H1 (cell line): ENCODE data around the gene SNX20. TPM values are rescaled to one million over a fixed set of nuclear protein-coding genes. Genes with fewer than 3 reads are reported as not detected.

Source experiments
- CTCF ChIA-PET: fragments of 300-600 bp; sonication (Branson Sonifier 250); formaldehyde crosslinking; loops from one replicate; lab custom pipeline; 2021; ENCODE audit not compliant: partially characterized antibody; lab: Charles Lee
- POLR2A ChIA-PET: fragments of 300-600 bp; sonication (Branson Sonifier 250); formaldehyde crosslinking; loops from one replicate; lab custom pipeline; 2021; ENCODE audit warnings: inconsistent platforms; ENCODE audit not compliant: partially characterized antibody; lab: Charles Lee
- DNase-seq, 2 experiments: peaks; one replicate each; pipeline versions ENCODE4 v3.0.0 to v3.0.0-alpha.2; 2010 to 2022; ENCODE audit warnings: low spot score in 2 of 2, low read depth in 1 of 2, mixed read lengths in 1 of 2
- FAIRE-seq: peaks from 2 replicates; lab custom pipeline; 2011; peaks lifted over from hg19 to GRCh38; lab: Jason Lieb, UNC
- H2AFZ ChIP-seq: 2 replicates; pipeline ENCODE4 v1.8.1; 2012; ENCODE audit warnings: low read length, inconsistent platforms
- H2AK5ac ChIP-seq: 2 replicates; pipeline ENCODE4 v1.6.1; 2013; ENCODE audit warnings: low read depth, low read length
- H2BK120ac ChIP-seq: replicated peaks from 2 replicates; pipeline ENCODE3; 2013; ENCODE audit warnings: low read depth, low read length, inconsistent platforms
- H2BK12ac ChIP-seq: 2 replicates; pipeline ENCODE4 v1.6.1; 2013; ENCODE audit warnings: low read depth, low read length
- H2BK15ac ChIP-seq: 2 replicates; pipeline ENCODE4 v1.6.1; 2013; ENCODE audit warnings: low read length
- H2BK20ac ChIP-seq: 2 replicates; pipeline ENCODE4 v1.6.1; 2013; ENCODE audit warnings: low read length
- H2BK5ac ChIP-seq: 2 replicates; pipeline ENCODE4 v1.6.1; 2013; ENCODE audit warnings: low read depth, low read length
- H3K14ac ChIP-seq: 2 replicates; pipeline ENCODE4 v1.6.1; 2013; ENCODE audit warnings: inconsistent platforms; ENCODE audit not compliant: insufficient read length
- H3K18ac ChIP-seq: 2 replicates; pipeline ENCODE4 v1.6.1; 2013; ENCODE audit warnings: low read length; ENCODE audit errors: extremely low read depth
- H3K23ac ChIP-seq: 2 replicates; pipeline ENCODE4 v1.6.1; 2013; ENCODE audit warnings: inconsistent platforms; ENCODE audit not compliant: insufficient read length
- H3K23me2 ChIP-seq: 2 replicates; pipeline ENCODE4 v1.6.1; 2013; ENCODE audit warnings: low read depth, low read length
- H3K27ac ChIP-seq: 2 replicates; pipeline ENCODE4 v1.6.1; 2011; ENCODE audit warnings: low read depth, low read length, inconsistent platforms
- H3K27me3 ChIP-seq, 4 experiments: replicated peaks in 1 of 4; 1 replicate in 1 of 4; 2 replicates in 3 of 4; pipeline versions ENCODE4 v1.6.1 to v1.8.1; 2011 to 2013; ENCODE audit warnings: low read length in 3 of 4, mild to moderate bottlenecking in 3 of 4, inconsistent platforms in 2 of 4, mixed read lengths in 2 of 4, moderate library complexity in 1 of 4; ENCODE audit not compliant: control insufficient read depth in 3 of 4, insufficient read depth in 3 of 4; ENCODE audit errors: extremely low read depth in 1 of 4
- H3K36me3 ChIP-seq, 4 experiments: 2 replicates each; pipeline versions ENCODE4 v1.6.1 to v1.8.1; 2011 to 2013; ENCODE audit warnings: mild to moderate bottlenecking in 4 of 4, low read length in 3 of 4, moderate library complexity in 2 of 4, control low read depth in 1 of 4, inconsistent platforms in 1 of 4; ENCODE audit not compliant: insufficient read depth in 4 of 4, control insufficient read depth in 2 of 4
- H3K4ac ChIP-seq: replicated peaks from 2 replicates; pipeline ENCODE3; 2013; ENCODE audit warnings: low read length, low read depth, mixed read lengths, inconsistent platforms; ENCODE audit not compliant: insufficient read length
- H3K4me1 ChIP-seq, 4 experiments: replicated peaks in 1 of 4; 1 replicate in 1 of 4; 2 replicates in 3 of 4; pipeline versions ENCODE4 v1.6.1 to v1.8.1; 2011 to 2013; ENCODE audit warnings: low read length in 3 of 4, inconsistent platforms in 2 of 4, mixed read lengths in 1 of 4; ENCODE audit not compliant: insufficient read depth in 4 of 4, control insufficient read depth in 3 of 4
- H3K4me2 ChIP-seq, 2 experiments: 2 replicates each; pipeline versions ENCODE4 v1.6.1 to v1.8.1; 2011 to 2013; ENCODE audit warnings: low read depth in 2 of 2, low read length in 2 of 2, control low read depth in 1 of 2, inconsistent platforms in 1 of 2, mild to moderate bottlenecking in 1 of 2; ENCODE audit not compliant: insufficient read depth in 1 of 2
- H3K4me3 ChIP-seq, 4 experiments: fragments of 200-600, 300-600 bp in 1 of 4; sonication (generic), shearing (Covaris generic), sonication (Bioruptor Twin) in 1 of 4; 2 replicates each; pipeline versions ENCODE4 v1.5.1 to v1.8.1; 2011 to 2016; ENCODE audit warnings: low read length in 4 of 4, low read depth in 3 of 4, control low read depth in 2 of 4, inconsistent platforms in 2 of 4, mild to moderate bottlenecking in 2 of 4, mixed read lengths in 1 of 4, moderate library complexity in 1 of 4; ENCODE audit not compliant: insufficient read depth in 2 of 4; ENCODE audit errors: extremely low read depth in 1 of 4
- H3K56ac ChIP-seq: replicated peaks from 2 replicates; pipeline ENCODE3; 2013; ENCODE audit warnings: low read depth, mild to moderate bottlenecking, mixed read lengths, low read length, inconsistent platforms; ENCODE audit not compliant: insufficient read length
- H3K79me1 ChIP-seq: 2 replicates; pipeline ENCODE4 v1.6.1; 2013; ENCODE audit warnings: low read depth, low read length, control low read depth
- H3K79me2 ChIP-seq, 2 experiments: 2 replicates each; pipeline versions ENCODE4 v1.6.1 to v1.8.1; 2012 to 2013; ENCODE audit warnings: low read length in 2 of 2, mild to moderate bottlenecking in 2 of 2, inconsistent platforms in 1 of 2; ENCODE audit not compliant: insufficient read depth in 2 of 2, control insufficient read depth in 1 of 2
- H3K9ac ChIP-seq, 4 experiments: replicated peaks in 1 of 4; 1 replicate in 1 of 4; 2 replicates in 3 of 4; pipeline versions ENCODE4 v1.6.1 to v1.8.1; 2011 to 2013; ENCODE audit warnings: low read depth in 3 of 4, low read length in 3 of 4, control low read depth in 2 of 4, mild to moderate bottlenecking in 2 of 4, moderate library complexity in 2 of 4, inconsistent platforms in 1 of 4; ENCODE audit errors: extremely low read depth in 1 of 4
- H3K9me3 ChIP-seq, 2 experiments: 2 replicates each; pipeline versions ENCODE4 v1.6.1 to v1.8.1; 2012 to 2013; ENCODE audit warnings: mild to moderate bottlenecking in 2 of 2, moderate library complexity in 2 of 2, control low read depth in 1 of 2, inconsistent platforms in 1 of 2, low read depth in 1 of 2, low read length in 1 of 2, mixed read lengths in 1 of 2; ENCODE audit not compliant: insufficient read depth in 2 of 2
- H4K20me1 ChIP-seq, 2 experiments: replicated peaks in 1 of 2; 2 replicates each; pipeline versions ENCODE3 to v1.8.1; 2011 to 2013; ENCODE audit warnings: inconsistent platforms in 2 of 2, low read length in 2 of 2, mild to moderate bottlenecking in 1 of 2; ENCODE audit not compliant: insufficient read depth in 2 of 2, control insufficient read depth in 1 of 2
- H4K5ac ChIP-seq: 2 replicates; pipeline ENCODE4 v1.6.1; 2013; ENCODE audit warnings: low read length, low read depth, mixed read lengths, inconsistent platforms; ENCODE audit not compliant: insufficient read length
- H4K8ac ChIP-seq: 2 replicates; pipeline ENCODE4 v1.8.0; 2013; ENCODE audit warnings: mild to moderate bottlenecking, moderate library complexity, low read length, inconsistent platforms; ENCODE audit not compliant: insufficient read depth; ENCODE audit errors: extremely low read depth
- H4K91ac ChIP-seq: replicated peaks from 2 replicates; pipeline ENCODE3; 2013; ENCODE audit warnings: low read length, mixed read lengths, inconsistent platforms; ENCODE audit not compliant: insufficient read length
- EP300 ChIP-seq, 2 experiments: IDR thresholded peaks; 1 replicate in 1 of 2; 2 replicates in 1 of 2; pipeline ENCODE4 v1.6.1; 2011 to 2012; ENCODE audit warnings: low read depth in 2 of 2, low read length in 2 of 2, mild to moderate bottlenecking in 2 of 2, borderline replicate concordance in 1 of 2, inconsistent platforms in 1 of 2, moderate library complexity in 1 of 2
- WGBS, 2 experiments: shearing (Covaris generic) in 1 of 2; methylation state at CpG; one replicate each; pipeline versions ENCODE4 v1.1.6 to v1.1.7; 2013 to 2015; ENCODE audit warnings: low lambda C conversion rate in 2 of 2, mixed read lengths in 2 of 2, inconsistent platforms in 1 of 2, low coverage in 1 of 2, missing lambda C conversion rate in 1 of 2; ENCODE audit not compliant: insufficient replicate concordance in 2 of 2, insufficient coverage in 1 of 2, insufficient read length in 1 of 2; ENCODE audit errors: extremely low coverage in 1 of 2, missing lambda C conversion rate in 1 of 2; 5-methylcytosine and 5-hydroxymethylcytosine counted together
- polyA plus RNA-seq, 7 experiments: library from polyadenylated mRNA; depleted of rRNA in 3 of 7; stranded (reverse) in 5 of 7; unstranded in 2 of 7; fragments of >200 nt in 5 of 7; fragments of 200-250 nt in 2 of 7; gene quantifications; 1 replicate in 5 of 7; 2 replicates in 1 of 7; 4 replicates in 1 of 7; pipeline versions ENCODE4 v1.2.1 to v1.2.3, GENCODE V29; 2011 to 2013; ENCODE audit warnings: missing spikeins in 2 of 7, mixed read lengths in 2 of 7
- total RNA-seq: library from RNA; stranded (reverse); fragmentation: NEBNext Ultra II Directional; extraction: Animal tissue kit (Norgen Biotek cat#: 25700); gene quantifications from 2 replicates; pipeline ENCODE4 v1.2.1, GENCODE V29; 2021
- TF ChIP-seq, protein P1 (sequence below): IDR thresholded peaks from 2 replicates; pipeline ENCODE4 v1.6.1; 2011; ENCODE audit warnings: low read length, improper control_type of control experiment

SNX20 gene
- total and polyA plus RNA-seq, 2 of the 8 experiments (the other 6 are each of a cell fraction or from before 2014, with no cell fraction given): not detected

DNA sequence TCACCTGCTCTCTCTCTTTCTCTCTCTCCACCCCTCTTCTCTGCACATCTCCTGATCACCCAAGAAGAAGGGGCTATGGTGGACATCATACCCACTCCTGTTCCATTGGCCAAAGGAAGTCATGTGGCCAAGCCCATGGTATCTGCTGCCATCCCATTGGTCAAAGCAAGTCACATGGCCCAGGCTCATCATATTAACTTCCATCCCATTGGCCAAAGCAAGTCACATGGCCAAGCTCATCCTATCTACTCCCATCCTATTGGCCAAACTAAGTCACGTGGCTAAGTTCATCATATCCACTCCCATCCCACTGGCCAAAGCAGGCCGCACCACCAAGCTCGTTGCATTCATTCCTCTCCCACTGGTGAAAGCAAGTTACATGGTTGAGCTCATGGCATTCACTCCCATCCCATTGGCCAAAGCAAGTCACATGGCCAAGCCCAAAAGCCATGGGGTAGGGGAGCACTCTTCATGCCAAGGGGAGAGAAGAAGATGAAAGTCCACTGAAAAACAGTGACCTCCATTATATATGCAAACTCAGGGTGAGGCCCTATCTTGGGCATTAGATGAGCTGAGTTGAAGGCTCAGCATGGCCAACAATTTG lies 29.2 kb downstream of the SNX20 start:
- Histone ChIP-seq H3K27me3 (no peaks in the 10 kb centered on the region), H2BK12ac (no peak overlapping the region), H4K91ac (no peak overlapping the region), H2AK5ac (no peak overlapping the region), H4K20me1 (no peaks in the 10 kb centered on the region), H3K4me2 (no peak overlapping the region), H2BK15ac (no peak overlapping the region; the same call in 1 of the 2 replicates), H3K27ac (no peak overlapping the region), H2BK120ac (no peak overlapping the region), H3K23me2 (no peaks in the 10 kb centered on the region), H2BK20ac (no peak overlapping the region), H4K5ac (no peak overlapping the region), H3K18ac (no peak overlapping the region), H2AFZ (no peak overlapping the region), H4K8ac (no peak overlapping the region), H3K14ac (no peak overlapping the region), H3K79me2 (no peaks in the 10 kb centered on the region), H3K56ac (no peak overlapping the region), H3K4me3 (no peak overlapping the region), H3K4me1 (no peaks in the 10 kb centered on the region), H3K79me1 (no peaks in the 10 kb centered on the region), H2BK5ac (no peak overlapping the region), H3K9me3 (no peaks in the 10 kb centered on the region), H3K36me3 (no peaks in the 10 kb centered on the region), H3K23ac (no peak overlapping the region), H3K4ac (no peak overlapping the region), H3K9ac (no peak overlapping the region)
- DNase-seq (no peak), FAIRE-seq (no peak)
- CTCF ChIA-PET: interaction anchor here (1.1 to 6.5 kb wide), 5 partner anchors 14 to 292 kb away, joined by 4 to 55 read pairs (median 8); no protein-coding TSS in a partner anchor
- WGBS, 2 experiments: 92% methylated on average over 3 of the region's 3 CpGs; no CpG with 5 or more reads in 1 of the 2 experiments
- POLR2A ChIA-PET: no interaction called here
- no peak for TF ChIP-seq EP300 (IDR thresholded peaks at IDR 0.05; ENCODE audit: borderline replicate concordance in 1 of 2, low read depth in 2 of 2, low read length in 2 of 2)
- TF ChIP-seq, protein P1, sequence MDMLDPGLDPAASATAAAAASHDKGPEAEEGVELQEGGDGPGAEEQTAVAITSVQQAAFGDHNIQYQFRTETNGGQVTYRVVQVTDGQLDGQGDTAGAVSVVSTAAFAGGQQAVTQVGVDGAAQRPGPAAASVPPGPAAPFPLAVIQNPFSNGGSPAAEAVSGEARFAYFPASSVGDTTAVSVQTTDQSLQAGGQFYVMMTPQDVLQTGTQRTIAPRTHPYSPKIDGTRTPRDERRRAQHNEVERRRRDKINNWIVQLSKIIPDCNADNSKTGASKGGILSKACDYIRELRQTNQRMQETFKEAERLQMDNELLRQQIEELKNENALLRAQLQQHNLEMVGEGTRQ: peak; percentile 56; the same call in 1 of the 2 replicates
